Endothelial cell of umbilical vein (primary cell): ENCODE data around the gene CLEC16A. TPM values are rescaled to one million over a fixed set of nuclear protein-coding genes. Genes with fewer than 3 reads are reported as not detected.

Source experiments
- BruUV-seq: library from RNA; stranded (reverse); fragments of 400-500 nt; replicated peaks from 2 replicates; lab custom pipeline; 2021; lab: Mats Ljungman, UMichigan
- CTCF ChIA-PET: fragments of 300-600, 350-600 bp; sonication (Branson Sonifier 250); formaldehyde crosslinking; loops from one replicate; lab custom pipeline; 2021; ENCODE audit warnings: antibody characterized with exemption, inconsistent platforms; lab: Charles Lee
- POLR2A ChIA-PET: fragments of 300-600, 350-600 bp; sonication (Branson Sonifier 250); formaldehyde crosslinking; loops from one replicate; lab custom pipeline; 2021; ENCODE audit warnings: antibody characterized with exemption, inconsistent platforms; lab: Charles Lee
- DNase-seq: peaks from one replicate; pipeline ENCODE4 v3.0.0-alpha.2; 2011; ENCODE audit warnings: low read depth, low spot score
- FAIRE-seq: peaks from 2 replicates; lab custom pipeline; 2011; peaks lifted over from hg19 to GRCh38; lab: Jason Lieb, UNC
- H2AFZ ChIP-seq: 2 replicates; pipeline ENCODE4 v1.6.0; 2012; ENCODE audit warnings: low read depth, low read length, control low read depth, inconsistent platforms
- H3K27ac ChIP-seq: 2 replicates; pipeline ENCODE4 v1.5.1; 2011; ENCODE audit warnings: low read depth, mild to moderate bottlenecking, control low read depth, low read length, moderate library complexity; ENCODE audit not compliant: insufficient read depth
- H3K27me3 ChIP-seq, 2 experiments: 2 replicates each; pipeline versions ENCODE4 v1.6.0 to v1.6.1; 2011; ENCODE audit warnings: low read length in 2 of 2, mixed read lengths in 1 of 2; ENCODE audit not compliant: control insufficient read depth in 2 of 2, insufficient read depth in 2 of 2
- H3K36me3 ChIP-seq, 2 experiments: 2 replicates in 1 of 2; 3 replicates in 1 of 2; pipeline ENCODE4 v1.5.1; 2011; ENCODE audit warnings: low read length in 2 of 2, mild to moderate bottlenecking in 1 of 2, moderate library complexity in 1 of 2; ENCODE audit not compliant: control insufficient read depth in 2 of 2, insufficient read depth in 2 of 2; ENCODE audit errors: extremely low read depth in 1 of 2
- H3K4me1 ChIP-seq: 3 replicates; pipeline ENCODE4 v1.5.1; 2011; ENCODE audit warnings: mild to moderate bottlenecking, low read length; ENCODE audit not compliant: control insufficient read depth, insufficient read depth; ENCODE audit errors: extremely low read depth
- H3K4me2 ChIP-seq: 2 replicates; pipeline ENCODE4 v1.6.1; 2011; ENCODE audit warnings: low read length, control low read depth, mixed read lengths; ENCODE audit not compliant: insufficient read depth
- H3K4me3 ChIP-seq, 3 experiments: fragments of 200-600 bp in 1 of 3; sonication (generic), shearing (Covaris generic) in 1 of 3; replicated peaks in 1 of 3; 2 replicates each; pipeline ENCODE4 v1.5.1; 2011 to 2016; ENCODE audit warnings: control low read depth in 3 of 3, low read length in 3 of 3, mild to moderate bottlenecking in 2 of 3, inconsistent platforms in 1 of 3, low read depth in 1 of 3, moderate library complexity in 1 of 3; ENCODE audit not compliant: insufficient read depth in 1 of 3
- H3K79me2 ChIP-seq: 2 replicates; pipeline ENCODE4 v1.6.0; 2012; ENCODE audit warnings: low read length, inconsistent platforms; ENCODE audit not compliant: control insufficient read depth, insufficient read depth
- H3K9ac ChIP-seq: replicated peaks from 2 replicates; pipeline ENCODE3; 2011; ENCODE audit warnings: low read length, control low read depth; ENCODE audit not compliant: insufficient read depth; ENCODE audit errors: extremely low read depth
- H3K9me1 ChIP-seq: replicated peaks from 3 replicates; pipeline ENCODE4 v1.6.0; 2011; ENCODE audit warnings: mild to moderate bottlenecking, low read length; ENCODE audit not compliant: control insufficient read depth, insufficient read depth; ENCODE audit errors: extremely low read depth
- H3K9me3 ChIP-seq: replicated peaks from 2 replicates; pipeline ENCODE4 v1.5.1; 2012; ENCODE audit warnings: low read length, inconsistent platforms; ENCODE audit not compliant: control insufficient read depth, insufficient read depth
- H4K20me1 ChIP-seq: replicated peaks from 2 replicates; pipeline ENCODE3; 2011; ENCODE audit warnings: mild to moderate bottlenecking, low read length; ENCODE audit not compliant: control insufficient read depth, insufficient read depth; ENCODE audit errors: extremely low read depth
- CTCF ChIP-seq, 2 donors: IDR thresholded peaks; 1 replicate in 1 of 2; 2 replicates in 1 of 2; pipeline ENCODE4 v1.5.1; 2011; ENCODE audit warnings: low read length in 2 of 2, mild to moderate bottlenecking in 2 of 2, moderate library complexity in 2 of 2, control low read depth in 1 of 2, inconsistent platforms in 1 of 2, low read depth in 1 of 2; ENCODE audit not compliant: insufficient read depth in 1 of 2; ENCODE audit errors: extremely low read depth in 1 of 2
- EZH2 ChIP-seq: IDR thresholded peaks from 2 replicates; pipeline ENCODE4 v1.6.1; 2012; ENCODE audit warnings: borderline replicate concordance, low read depth, mild to moderate bottlenecking, moderate library complexity, low read length, inconsistent platforms; ENCODE audit not compliant: severe bottlenecking
- FOS ChIP-seq: IDR thresholded peaks from 2 replicates; pipeline ENCODE4 v1.6.1; 2011; ENCODE audit warnings: mild to moderate bottlenecking, low read length, moderate library complexity, borderline replicate concordance; ENCODE audit not compliant: insufficient read depth
- GATA2 ChIP-seq: IDR thresholded peaks from 2 replicates; pipeline ENCODE4 v1.7.0; 2011; ENCODE audit warnings: low read depth, mild to moderate bottlenecking, moderate library complexity, mixed read lengths, low read length; ENCODE audit not compliant: insufficient read length, insufficient read depth
- JUN ChIP-seq: IDR thresholded peaks from 2 replicates; pipeline ENCODE4 v1.6.1; 2011; ENCODE audit warnings: borderline replicate concordance, low read depth; ENCODE audit not compliant: insufficient read length, insufficient read depth
- MAX ChIP-seq: IDR thresholded peaks from 2 replicates; pipeline ENCODE4 v1.6.1; 2011; ENCODE audit not compliant: insufficient read depth, insufficient read length
- MYC ChIP-seq: IDR thresholded peaks from one replicate; pipeline ENCODE4 v1.6.1; 2011; ENCODE audit warnings: mild to moderate bottlenecking, low read depth, low read length
- POLR2AphosphoS5 ChIP-seq: IDR thresholded peaks from 2 replicates; pipeline ENCODE4 v1.6.1; 2012; ENCODE audit warnings: low read depth, mild to moderate bottlenecking, control low read depth, low read length, moderate library complexity; ENCODE audit not compliant: insufficient read depth
- dilution Hi-C: fragments of 300-500 bp; cut with MboI; formaldehyde crosslinking; loops from one replicate; pipeline ENCODE4 v1.15.0; 2019; ENCODE audit warnings: low sequenced_read_pairs; ENCODE audit not compliant: extremely low pct_ligation_motif_present
- intact Hi-C: fragments of 100-400 bp; cut with micrococcal nuclease; formaldehyde crosslinking; loops from one replicate; pipeline ENCODE4 v1.10.0; 2022
- polyA plus RNA-seq, 4 experiments: library from polyadenylated mRNA; depleted of rRNA in 3 of 4; stranded (reverse) in 3 of 4; unstranded in 1 of 4; fragments of >200 nt; gene quantifications; 2 replicates each; pipeline versions ENCODE4 v1.2.1 to v1.2.3, GENCODE V29; 2011 to 2012; ENCODE audit warnings: missing spikeins in 1 of 4
- total RNA-seq: library from RNA; stranded (reverse); gene quantifications from 2 replicates; pipeline ENCODE4 v1.2.3, GENCODE V29; 2021

The CLEC16A gene
- total and polyA plus RNA-seq, 2 donors (not counting 3 experiments of a cell fraction or from before 2014, with no cell fraction given), result 11.4 to 23.3 TPM

GRCh38 chr16:11032922-11033291 lies 88.5 kb downstream of the CLEC16A start:
- Histone ChIP-seq H3K27me3 (no peaks in the 10 kb centered on the region), H3K4me2 (no peak overlapping the region), H3K79me2 (no peaks in the 10 kb centered on the region), H3K36me3 (peaks cover 0 to 5% of the 10 kb centered on the region in 2 experiments), H3K27ac (no peak overlapping the region), H3K9me1 (no peaks in the 10 kb centered on the region), H3K9ac (no peak overlapping the region), H3K9me3 (no peaks in the 10 kb centered on the region), H3K4me3 (no peak overlapping the region), H4K20me1 (no peaks in the 10 kb centered on the region), H2AFZ (no peak overlapping the region), H3K4me1 (no peaks in the 10 kb centered on the region)
- DNase-seq (no peak), FAIRE-seq (no peak)
- CTCF ChIA-PET, result no interaction called here
- TF ChIP-seq JUN, result no peak
- TF ChIP-seq MAX, result no peak
- TF ChIP-seq POLR2AphosphoS5, result no peak
- no peak for TF ChIP-seq MYC
- no peak for TF ChIP-seq FOS
- TF ChIP-seq GATA2, result no peak
- TF ChIP-seq EZH2, result no peak
- no peak for TF ChIP-seq CTCF (IDR thresholded peaks at IDR 0.05; ENCODE audit: extremely low read depth in 1 of 2, insufficient read depth in 1 of 2, low read depth in 1 of 2, low read length in 2 of 2)
- POLR2A ChIA-PET, result no interaction called here
- no TSS peak for BruUV-seq
- intact Hi-C loops, result no loop called here
- dilution Hi-C loops, result no loop called here
